Activated gamma-delta T cell treated with anti-CD3 and anti-CD28 coated beads, Interleukin-2, amount 50 U/mL, for 16 hours (primary cell): ENCODE results near the gene STPG4.
A peak's percentile ranks its signal among the peaks of the same experiment; 100 is the strongest.
"Not testable (repeated sequence)": the region's sequence is repeated elsewhere in the genome, so short reads cannot be mapped to it uniquely, and the experiment has no call there.

ENCODE experiments used
- DNase-seq: peaks from one replicate; pipeline ENCODE4 v3.0.0-alpha.2; 2020; ENCODE audit warnings: low read depth

STPG4 gene

GRCh38 chr2:47155091-47155876 is at the start of gene STPG4:
Gene STPG4, minus strand, starts transcription at chr2:47155308. Its CDS starts 57 bp downstream, at chr2:47155251.
- DNase-seq, result no peak

- DNase-seq, result no peak
Observed at GRCh38 chr2:47204691-47205090, 49.6 kb upstream of the STPG4 start.

GRCh38 chr2:47203995-47204394 is 48.9 kb upstream of the STPG4 start:
- no peak for DNase-seq

- no peak for DNase-seq
Observed at GRCh38 chr2:47201224-47201623, 46.1 kb upstream of the STPG4 start.

GRCh38 chr2:47198985-47199451 is 43.9 kb upstream of the STPG4 start:
- DNase-seq, result no peak

GRCh38 chr2:47196499-47196898 is 41.4 kb upstream of the STPG4 start:
- no peak for DNase-seq

- DNase-seq, result no peak
Observed at GRCh38 chr2:47196046-47196445, 40.9 kb upstream of the STPG4 start.

- no peak for DNase-seq
Observed at GRCh38 chr2:47195148-47195547, 40.0 kb upstream of the STPG4 start.

- DNase-seq, result no peak
Observed at GRCh38 chr2:47194410-47194809, 39.3 kb upstream of the STPG4 start.

- DNase-seq, result no peak
Observed at GRCh38 chr2:47193607-47194006, 38.5 kb upstream of the STPG4 start.

GRCh38 chr2:47190188-47190881 is 35.2 kb upstream of the STPG4 start:
- no peak for DNase-seq

GRCh38 chr2:47189635-47190034 is 34.5 kb upstream of the STPG4 start:
- no peak for DNase-seq

GRCh38 chr2:47187069-47187468 is 32.0 kb upstream of the STPG4 start:
- no peak for DNase-seq

GRCh38 chr2:47186351-47186750 is 31.2 kb upstream of the STPG4 start:
- DNase-seq, result no peak

- DNase-seq, result not testable (repeated sequence)
Observed at GRCh38 chr2:47185098-47185497, 30.0 kb upstream of the STPG4 start.

- DNase-seq, result no peak
Observed at GRCh38 chr2:47181176-47181575, 26.1 kb upstream of the STPG4 start.

GRCh38 chr2:47180531-47180930 is 25.4 kb upstream of the STPG4 start:
- no peak for DNase-seq

- DNase-seq, result no peak
Observed at GRCh38 chr2:47179388-47179787, 24.3 kb upstream of the STPG4 start.

GRCh38 chr2:47178341-47178740 is 23.2 kb upstream of the STPG4 start:
- no peak for DNase-seq

GRCh38 chr2:47177043-47177565 is 22.0 kb upstream of the STPG4 start:
- no peak for DNase-seq

- peak; percentile 0 for DNase-seq
Observed at GRCh38 chr2:47174733-47175361, 19.7 kb upstream of the STPG4 start.

GRCh38 chr2:47173986-47174732 is 19.1 kb upstream of the STPG4 start:
- no peak for DNase-seq
